H1 (cell line): Measurements from ENCODE around the gene PDZD2. TPM values are rescaled to one million over a fixed set of nuclear protein-coding genes. Genes with fewer than 3 reads are reported as not detected.

Experiments used
- CTCF ChIA-PET: fragments of 300-600 bp; sonication (Branson Sonifier 250); formaldehyde crosslinking; loops from one replicate; lab custom pipeline; 2021; ENCODE audit not compliant: partially characterized antibody; lab: Charles Lee
- POLR2A ChIA-PET: fragments of 300-600 bp; sonication (Branson Sonifier 250); formaldehyde crosslinking; loops from one replicate; lab custom pipeline; 2021; ENCODE audit warnings: inconsistent platforms; ENCODE audit not compliant: partially characterized antibody; lab: Charles Lee
- DNase-seq, 2 experiments: peaks; one replicate each; pipeline versions ENCODE4 v3.0.0 to v3.0.0-alpha.2; 2010 to 2022; ENCODE audit warnings: low spot score in 2 of 2, low read depth in 1 of 2, mixed read lengths in 1 of 2
- FAIRE-seq: peaks from 2 replicates; lab custom pipeline; 2011; peaks lifted over from hg19 to GRCh38; lab: Jason Lieb, UNC
- H2AFZ ChIP-seq: 2 replicates; pipeline ENCODE4 v1.8.1; 2012; ENCODE audit warnings: low read length, inconsistent platforms
- H2AK5ac ChIP-seq: 2 replicates; pipeline ENCODE4 v1.6.1; 2013; ENCODE audit warnings: low read depth, low read length
- H2BK120ac ChIP-seq: replicated peaks from 2 replicates; pipeline ENCODE3; 2013; ENCODE audit warnings: low read depth, low read length, inconsistent platforms
- H2BK12ac ChIP-seq: 2 replicates; pipeline ENCODE4 v1.6.1; 2013; ENCODE audit warnings: low read depth, low read length
- H2BK15ac ChIP-seq: 2 replicates; pipeline ENCODE4 v1.6.1; 2013; ENCODE audit warnings: low read length
- H2BK20ac ChIP-seq: 2 replicates; pipeline ENCODE4 v1.6.1; 2013; ENCODE audit warnings: low read length
- H2BK5ac ChIP-seq: 2 replicates; pipeline ENCODE4 v1.6.1; 2013; ENCODE audit warnings: low read depth, low read length
- H3K14ac ChIP-seq: 2 replicates; pipeline ENCODE4 v1.6.1; 2013; ENCODE audit warnings: inconsistent platforms; ENCODE audit not compliant: insufficient read length
- H3K18ac ChIP-seq: 2 replicates; pipeline ENCODE4 v1.6.1; 2013; ENCODE audit warnings: low read length; ENCODE audit errors: extremely low read depth
- H3K23ac ChIP-seq: 2 replicates; pipeline ENCODE4 v1.6.1; 2013; ENCODE audit warnings: inconsistent platforms; ENCODE audit not compliant: insufficient read length
- H3K23me2 ChIP-seq: 2 replicates; pipeline ENCODE4 v1.6.1; 2013; ENCODE audit warnings: low read depth, low read length
- H3K27ac ChIP-seq: 2 replicates; pipeline ENCODE4 v1.6.1; 2011; ENCODE audit warnings: low read depth, low read length, inconsistent platforms
- H3K27me3 ChIP-seq, 4 experiments: replicated peaks in 1 of 4; 1 replicate in 1 of 4; 2 replicates in 3 of 4; pipeline versions ENCODE4 v1.6.1 to v1.8.1; 2011 to 2013; ENCODE audit warnings: low read length in 3 of 4, mild to moderate bottlenecking in 3 of 4, inconsistent platforms in 2 of 4, mixed read lengths in 2 of 4, moderate library complexity in 1 of 4; ENCODE audit not compliant: control insufficient read depth in 3 of 4, insufficient read depth in 3 of 4; ENCODE audit errors: extremely low read depth in 1 of 4
- H3K36me3 ChIP-seq, 4 experiments: 2 replicates each; pipeline versions ENCODE4 v1.6.1 to v1.8.1; 2011 to 2013; ENCODE audit warnings: mild to moderate bottlenecking in 4 of 4, low read length in 3 of 4, moderate library complexity in 2 of 4, control low read depth in 1 of 4, inconsistent platforms in 1 of 4; ENCODE audit not compliant: insufficient read depth in 4 of 4, control insufficient read depth in 2 of 4
- H3K4ac ChIP-seq: replicated peaks from 2 replicates; pipeline ENCODE3; 2013; ENCODE audit warnings: low read length, low read depth, mixed read lengths, inconsistent platforms; ENCODE audit not compliant: insufficient read length
- H3K4me1 ChIP-seq, 4 experiments: replicated peaks in 1 of 4; 1 replicate in 1 of 4; 2 replicates in 3 of 4; pipeline versions ENCODE4 v1.6.1 to v1.8.1; 2011 to 2013; ENCODE audit warnings: low read length in 3 of 4, inconsistent platforms in 2 of 4, mixed read lengths in 1 of 4; ENCODE audit not compliant: insufficient read depth in 4 of 4, control insufficient read depth in 3 of 4
- H3K4me2 ChIP-seq, 2 experiments: 2 replicates each; pipeline versions ENCODE4 v1.6.1 to v1.8.1; 2011 to 2013; ENCODE audit warnings: low read depth in 2 of 2, low read length in 2 of 2, control low read depth in 1 of 2, inconsistent platforms in 1 of 2, mild to moderate bottlenecking in 1 of 2; ENCODE audit not compliant: insufficient read depth in 1 of 2
- H3K4me3 ChIP-seq, 4 experiments: fragments of 200-600, 300-600 bp in 1 of 4; sonication (generic), shearing (Covaris generic), sonication (Bioruptor Twin) in 1 of 4; 2 replicates each; pipeline versions ENCODE4 v1.5.1 to v1.8.1; 2011 to 2016; ENCODE audit warnings: low read length in 4 of 4, low read depth in 3 of 4, control low read depth in 2 of 4, inconsistent platforms in 2 of 4, mild to moderate bottlenecking in 2 of 4, mixed read lengths in 1 of 4, moderate library complexity in 1 of 4; ENCODE audit not compliant: insufficient read depth in 2 of 4; ENCODE audit errors: extremely low read depth in 1 of 4
- H3K56ac ChIP-seq: replicated peaks from 2 replicates; pipeline ENCODE3; 2013; ENCODE audit warnings: low read depth, mild to moderate bottlenecking, mixed read lengths, low read length, inconsistent platforms; ENCODE audit not compliant: insufficient read length
- H3K79me1 ChIP-seq: 2 replicates; pipeline ENCODE4 v1.6.1; 2013; ENCODE audit warnings: low read depth, low read length, control low read depth
- H3K79me2 ChIP-seq, 2 experiments: 2 replicates each; pipeline versions ENCODE4 v1.6.1 to v1.8.1; 2012 to 2013; ENCODE audit warnings: low read length in 2 of 2, mild to moderate bottlenecking in 2 of 2, inconsistent platforms in 1 of 2; ENCODE audit not compliant: insufficient read depth in 2 of 2, control insufficient read depth in 1 of 2
- H3K9ac ChIP-seq, 4 experiments: replicated peaks in 1 of 4; 1 replicate in 1 of 4; 2 replicates in 3 of 4; pipeline versions ENCODE4 v1.6.1 to v1.8.1; 2011 to 2013; ENCODE audit warnings: low read depth in 3 of 4, low read length in 3 of 4, control low read depth in 2 of 4, mild to moderate bottlenecking in 2 of 4, moderate library complexity in 2 of 4, inconsistent platforms in 1 of 4; ENCODE audit errors: extremely low read depth in 1 of 4
- H3K9me3 ChIP-seq, 2 experiments: 2 replicates each; pipeline versions ENCODE4 v1.6.1 to v1.8.1; 2012 to 2013; ENCODE audit warnings: mild to moderate bottlenecking in 2 of 2, moderate library complexity in 2 of 2, control low read depth in 1 of 2, inconsistent platforms in 1 of 2, low read depth in 1 of 2, low read length in 1 of 2, mixed read lengths in 1 of 2; ENCODE audit not compliant: insufficient read depth in 2 of 2
- H4K20me1 ChIP-seq, 2 experiments: replicated peaks in 1 of 2; 2 replicates each; pipeline versions ENCODE3 to v1.8.1; 2011 to 2013; ENCODE audit warnings: inconsistent platforms in 2 of 2, low read length in 2 of 2, mild to moderate bottlenecking in 1 of 2; ENCODE audit not compliant: insufficient read depth in 2 of 2, control insufficient read depth in 1 of 2
- H4K5ac ChIP-seq: 2 replicates; pipeline ENCODE4 v1.6.1; 2013; ENCODE audit warnings: low read length, low read depth, mixed read lengths, inconsistent platforms; ENCODE audit not compliant: insufficient read length
- H4K8ac ChIP-seq: 2 replicates; pipeline ENCODE4 v1.8.0; 2013; ENCODE audit warnings: mild to moderate bottlenecking, moderate library complexity, low read length, inconsistent platforms; ENCODE audit not compliant: insufficient read depth; ENCODE audit errors: extremely low read depth
- H4K91ac ChIP-seq: replicated peaks from 2 replicates; pipeline ENCODE3; 2013; ENCODE audit warnings: low read length, mixed read lengths, inconsistent platforms; ENCODE audit not compliant: insufficient read length
- CHD1 ChIP-seq: IDR thresholded peaks from 2 replicates; pipeline ENCODE4 v1.6.1; 2012; ENCODE audit warnings: low read depth, low read length, improper control_type of control experiment
- JUN ChIP-seq: IDR thresholded peaks from 2 replicates; pipeline ENCODE4 v1.6.1; 2011; ENCODE audit warnings: low read depth, mild to moderate bottlenecking, improper control_type of control experiment, low read length
- SP2 ChIP-seq: IDR thresholded peaks from 2 replicates; pipeline ENCODE4 v1.6.1; 2012; ENCODE audit warnings: mild to moderate bottlenecking, low read length, inconsistent platforms
- YY1 ChIP-seq: IDR thresholded peaks from 2 replicates; pipeline ENCODE4 v1.6.1; 2011; ENCODE audit warnings: low read depth, mild to moderate bottlenecking, low read length
- WGBS, 2 experiments: shearing (Covaris generic) in 1 of 2; methylation state at CpG; one replicate each; pipeline versions ENCODE4 v1.1.6 to v1.1.7; 2013 to 2015; ENCODE audit warnings: low lambda C conversion rate in 2 of 2, mixed read lengths in 2 of 2, inconsistent platforms in 1 of 2, low coverage in 1 of 2, missing lambda C conversion rate in 1 of 2; ENCODE audit not compliant: insufficient replicate concordance in 2 of 2, insufficient coverage in 1 of 2, insufficient read length in 1 of 2; ENCODE audit errors: extremely low coverage in 1 of 2, missing lambda C conversion rate in 1 of 2; 5-methylcytosine and 5-hydroxymethylcytosine counted together
- polyA plus RNA-seq, 7 experiments: library from polyadenylated mRNA; depleted of rRNA in 3 of 7; stranded (reverse) in 5 of 7; unstranded in 2 of 7; fragments of >200 nt in 5 of 7; fragments of 200-250 nt in 2 of 7; gene quantifications; 1 replicate in 5 of 7; 2 replicates in 1 of 7; 4 replicates in 1 of 7; pipeline versions ENCODE4 v1.2.1 to v1.2.3, GENCODE V29; 2011 to 2013; ENCODE audit warnings: missing spikeins in 2 of 7, mixed read lengths in 2 of 7
- total RNA-seq: library from RNA; stranded (reverse); fragmentation: NEBNext Ultra II Directional; extraction: Animal tissue kit (Norgen Biotek cat#: 25700); gene quantifications from 2 replicates; pipeline ENCODE4 v1.2.1, GENCODE V29; 2021

The PDZD2 gene
- total and polyA plus RNA-seq, 2 of the 8 experiments (the other 6 are each of a cell fraction or from before 2014, with no cell fraction given), result 1.2 to 6.8 TPM

DNA sequence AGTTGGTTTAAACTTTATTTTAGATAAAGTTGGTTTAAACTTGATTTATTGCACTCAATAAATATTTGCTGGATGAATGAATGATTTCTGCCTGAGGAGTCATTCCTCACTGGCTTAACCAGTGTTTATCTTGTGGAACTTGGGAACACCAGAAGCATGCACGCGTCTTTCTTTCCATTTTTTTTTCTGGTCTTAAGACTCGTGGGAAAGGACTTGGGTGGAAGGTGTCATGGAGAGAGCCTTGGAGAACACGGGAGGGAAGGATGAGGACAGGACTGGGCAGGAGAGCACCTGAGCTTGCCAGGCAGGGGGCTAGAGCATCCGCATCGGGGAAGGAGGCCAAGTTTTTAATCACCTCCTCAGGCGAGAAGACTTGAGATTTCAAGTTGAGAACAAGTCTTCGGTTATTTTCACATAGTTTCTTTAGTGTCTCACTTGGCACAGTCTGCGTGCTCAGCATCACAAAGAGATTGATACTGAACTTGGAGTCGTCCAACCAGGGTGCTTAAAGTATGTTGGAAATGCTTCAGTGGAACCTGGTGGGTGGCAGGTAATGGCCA lies 144.2 kb downstream of the PDZD2 start:
- no peak overlapping the region for H2BK120ac ChIP-seq
- H3K27me3 ChIP-seq, result no peaks in the 10 kb centered on the region
- H3K23ac ChIP-seq, result no peak overlapping the region
- CTCF ChIA-PET, result interaction anchor here (1.5 kb wide), 1 partner anchor 136 kb away, joined by 3 read pairs; no protein-coding TSS in a partner anchor
- no peaks in the 10 kb centered on the region for H4K20me1 ChIP-seq
- no peak overlapping the region for H2BK5ac ChIP-seq
- H4K8ac ChIP-seq, result no peak overlapping the region
- H3K9me3 ChIP-seq, result no peaks in the 10 kb centered on the region
- no peak overlapping the region for H2BK20ac ChIP-seq
- no peaks in the 10 kb centered on the region for H3K79me1 ChIP-seq
- no peak overlapping the region for H3K4me3 ChIP-seq
- no peak overlapping the region for H3K9ac ChIP-seq
- H4K91ac ChIP-seq, result no peak overlapping the region
- DNase-seq (no peak), FAIRE-seq (no peak)
- peaks cover 0 to 3% (median 0%) of the 10 kb centered on the region in 4 experiments; a peak in 1 of 7 replicates for H3K4me1 ChIP-seq
- no peak overlapping the region for H3K4ac ChIP-seq
- no peaks in the 10 kb centered on the region for H3K79me2 ChIP-seq
- no peak overlapping the region for H3K14ac ChIP-seq
- H4K5ac ChIP-seq, result no peak overlapping the region
- H3K36me3 ChIP-seq, result no peaks in the 10 kb centered on the region
- H2BK12ac ChIP-seq, result no peak overlapping the region
- 0 out of 2 replicates have a peak overlapping the region, but pooled peaks have one; percentile 65 for H2AK5ac ChIP-seq
- H2AFZ ChIP-seq, result no peak overlapping the region
- TF ChIP-seq SP2 (no peak), CHD1 (no peak), JUN (no peak), YY1 (no peak)
- no peak overlapping the region for H2BK15ac ChIP-seq
- POLR2A ChIA-PET, result no interaction called here
- no peak overlapping the region for H3K56ac ChIP-seq
- H3K27ac ChIP-seq, result no peak overlapping the region
- H3K23me2 ChIP-seq, result no peaks in the 10 kb centered on the region
- WGBS, 2 experiments, result 93% methylated on average over 10 of the region's 10 CpGs; no CpG with 5 or more reads in 1 of the 2 experiments
- H3K18ac ChIP-seq, result no peak overlapping the region
- H3K4me2 ChIP-seq, result no peak overlapping the region; a peak in 1 of 4 replicates
